Spinal cord (tissue), 10 donors: ENCODE measurements around the gene SPDYE2B. TPM values are rescaled to one million over a fixed set of nuclear protein-coding genes. Genes with fewer than 3 reads are reported as not detected.
"Not testable (repeated sequence)": the region's sequence is repeated elsewhere in the genome, so short reads cannot be mapped to it uniquely, and the experiment has no call there.

Source experiments
- DNase-seq, 6 donors: peaks; one replicate each; pipeline versions ENCODE4 v3.0.0 to v3.0.0-alpha.2; 2013 to 2015; ENCODE audit warnings: low spot score in 6 of 6, low read depth in 4 of 6
- H3K27ac ChIP-seq: one replicate; pipeline ENCODE4 v1.5.1; 2013; ENCODE audit warnings: low read depth, low read length, control low read depth
- H3K27me3 ChIP-seq: one replicate; pipeline ENCODE4 v1.6.1; 2013; ENCODE audit warnings: low read length; ENCODE audit not compliant: control insufficient read depth, insufficient read depth
- H3K36me3 ChIP-seq: one replicate; pipeline ENCODE4 v1.6.1; 2013; ENCODE audit warnings: low read length; ENCODE audit not compliant: control insufficient read depth, insufficient read depth
- H3K4me1 ChIP-seq: one replicate; pipeline ENCODE4 v1.6.1; 2013; ENCODE audit warnings: low read length; ENCODE audit not compliant: control insufficient read depth, insufficient read depth
- H3K4me3 ChIP-seq: one replicate; pipeline ENCODE4 v1.5.1; 2013; ENCODE audit warnings: low read depth, low read length, control low read depth
- H3K9me3 ChIP-seq: one replicate; pipeline ENCODE4 v1.6.1; 2013; ENCODE audit warnings: low read length; ENCODE audit not compliant: control insufficient read depth, insufficient read depth
- WGBS: methylation state at CpG from one replicate; pipeline ENCODE4 v1.1.5; 2013; ENCODE audit warnings: missing lambda C conversion rate; ENCODE audit not compliant: insufficient coverage; 5-methylcytosine and 5-hydroxymethylcytosine counted together
- polyA plus RNA-seq, 2 donors: library from polyadenylated mRNA; unstranded; fragments of 120-200 nt; gene quantifications; one replicate each; pipeline ENCODE4 v1.2.1, GENCODE V29; 2013; ENCODE audit not compliant: insufficient read length in 2 of 2
- total RNA-seq, 2 donors: library from RNA; depleted of rRNA in 1 of 2; stranded (reverse); fragments of 120-200 nt in 1 of 2; fragments of >200 nt in 1 of 2; gene quantifications; one replicate each; pipeline versions ENCODE4 v1.2.3 to v1.2.4, GENCODE V29; 2013 to 2014
- donor health status: healthy.

Gene SPDYE2B
- total and polyA plus RNA-seq, 4 donors, result 0.54 to 5.9 TPM; not detected in 2

- not testable (repeated sequence) for H3K27ac ChIP-seq, H3K27me3 ChIP-seq, H3K9me3 ChIP-seq, H3K4me1 ChIP-seq, H3K4me3 ChIP-seq, H3K36me3 ChIP-seq
- peak in 2 of 6 donors; percentile 0 for DNase-seq
- WGBS, result no CpG with 5 or more reads among the region's 11 CpGs
Measured at GRCh38 chr7:102638848-102639247, 11.3 kb upstream of the SPDYE2B start.

- H3K27ac ChIP-seq, DNase-seq, H3K4me1 ChIP-seq, H3K4me3 ChIP-seq, H3K27me3 ChIP-seq, H3K36me3 ChIP-seq, H3K9me3 ChIP-seq: not testable (repeated sequence)
- WGBS, result no CpG with 5 or more reads among the region's 9 CpGs
Measured at GRCh38 chr7:102642691-102643090, 7.4 kb upstream of the SPDYE2B start, which contains the start of gene UPK3BL1. TSS of gene UPK3BL1 (minus strand) at chr7:102642791. CDS start at chr7:102642741, 50 bp downstream.

- WGBS, result no CpG with 5 or more reads among the region's 1 CpG
Measured at GRCh38 chr7:102643404-102643803, 6.7 kb upstream of the SPDYE2B start.

GRCh38 chr7:102647813-102648212 is 2.3 kb upstream of the SPDYE2B start:
- H3K27ac ChIP-seq, H3K36me3 ChIP-seq, H3K9me3 ChIP-seq, DNase-seq, H3K4me3 ChIP-seq, H3K27me3 ChIP-seq, H3K4me1 ChIP-seq: not testable (repeated sequence)
- no CpG with 5 or more reads among the region's 7 CpGs for WGBS

More at GRCh38 chr7:102643404-102643803, 6.7 kb upstream of the SPDYE2B start:
- H3K36me3 ChIP-seq, DNase-seq, H3K27ac ChIP-seq, H3K4me3 ChIP-seq, H3K4me1 ChIP-seq, H3K9me3 ChIP-seq, H3K27me3 ChIP-seq: not testable (repeated sequence)

- H3K36me3 ChIP-seq, H3K4me3 ChIP-seq, H3K4me1 ChIP-seq, H3K9me3 ChIP-seq, H3K27ac ChIP-seq, H3K27me3 ChIP-seq, DNase-seq: not testable (repeated sequence)
- no CpG with 5 or more reads among the region's 11 CpGs for WGBS
Measured at GRCh38 chr7:102664765-102665164, 14.6 kb downstream of the SPDYE2B start.

- not testable (repeated sequence) for H3K9me3 ChIP-seq, H3K36me3 ChIP-seq, H3K27ac ChIP-seq, H3K4me1 ChIP-seq, DNase-seq, H3K27me3 ChIP-seq, H3K4me3 ChIP-seq
- WGBS, result no CpG with 5 or more reads among the region's 16 CpGs
Measured at GRCh38 chr7:102666850-102667249, 16.7 kb downstream of the SPDYE2B start.

- not testable (repeated sequence) for H3K36me3 ChIP-seq, DNase-seq, H3K27me3 ChIP-seq, H3K27ac ChIP-seq, H3K9me3 ChIP-seq, H3K4me3 ChIP-seq, H3K4me1 ChIP-seq
- no CpG with 5 or more reads among the region's 14 CpGs for whole genome bisulfite sequencing
Measured at GRCh38 chr7:102667523-102667922, 17.4 kb downstream of the SPDYE2B start.

- no CpG with 5 or more reads among the region's 63 CpGs for WGBS
- not testable (repeated sequence) for H3K27ac ChIP-seq
Measured at GRCh38 chr7:102671166-102671955, 21.2 kb downstream of the SPDYE2B start, which contains the start of gene POLR2J2. TSS of gene POLR2J2 (minus strand) at chr7:102671663. CDS start at chr7:102671601, 62 bp downstream.

GRCh38 chr7:102671956-102672307 is 21.8 kb downstream of the SPDYE2B start:
- not testable (repeated sequence) for H3K9me3 ChIP-seq, H3K4me1 ChIP-seq, DNase-seq, H3K36me3 ChIP-seq, H3K27me3 ChIP-seq, H3K27ac ChIP-seq, H3K4me3 ChIP-seq
- no CpG with 5 or more reads among the region's 9 CpGs for WGBS

More at GRCh38 chr7:102671166-102671955, 21.2 kb downstream of the SPDYE2B start, which contains the start of gene POLR2J2:
- not testable (repeated sequence) for H3K27me3 ChIP-seq, H3K4me1 ChIP-seq, H3K9me3 ChIP-seq, H3K36me3 ChIP-seq
- H3K4me3 ChIP-seq, result peak within 1 kb of the TSS; percentile 44
- peak in 2 of 6 donors; percentile 2 to 44 for DNase-seq

GRCh38 chr7:102673447-102674067 is 23.4 kb downstream of the SPDYE2B start:
- not testable (repeated sequence) for H3K27me3 ChIP-seq, H3K9me3 ChIP-seq, H3K36me3 ChIP-seq, H3K27ac ChIP-seq, H3K4me1 ChIP-seq, DNase-seq, H3K4me3 ChIP-seq
- no CpG with 5 or more reads among the region's 9 CpGs for WGBS
